Lower leg skin (tissue), 4 donors: ENCODE measurements around the gene ERBB2. TPM values are rescaled to one million over a fixed set of nuclear protein-coding genes. Genes with fewer than 3 reads are reported as not detected.

Experiments used
- DNase-seq, 2 donors: peaks; one replicate each; pipeline ENCODE4 v3.0.0-alpha.2; 2019; ENCODE audit warnings: low spot score in 2 of 2
- H3K4me3 ChIP-seq: fragments of 200-600 bp; sonication (generic); 2 replicates; pipeline ENCODE4 v1.5.1; 2017; ENCODE audit warnings: mild to moderate bottlenecking, low read depth; ENCODE audit not compliant: poor library complexity, severe bottlenecking
- CTCF ChIP-seq, 3 donors: fragments of 450-650 bp; IDR thresholded peaks; one replicate each; pipeline ENCODE4 v1.5.1; 2016; ENCODE audit warnings: antibody characterized with exemption in 3 of 3, mild to moderate bottlenecking in 3 of 3, moderate library complexity in 2 of 3
- POLR2A ChIP-seq, 2 donors: fragments of 450-650 bp; IDR thresholded peaks; one replicate each; pipeline ENCODE4 v1.6.1; 2016 to 2017; ENCODE audit warnings: antibody characterized with exemption in 2 of 2, mild to moderate bottlenecking in 1 of 2, moderate library complexity in 1 of 2
- WGBS, 2 donors: methylation state at CpG; one replicate each; pipeline ENCODE4 v1.1.5; 2018; 5-methylcytosine and 5-hydroxymethylcytosine counted together
- intact Hi-C: fragments of 100-400 bp; cut with DNase I; formaldehyde crosslinking; loops from one replicate; pipeline ENCODE4 v1.15.0; 2023; ENCODE audit warnings: low total_unique reads
- total RNA-seq, 4 donors: library from RNA; depleted of rRNA; stranded (reverse); fragments of >200 nt; gene quantifications; one replicate each; pipeline ENCODE4 v1.1.0, GENCODE V29; 2016

Gene ERBB2
- total RNA-seq, 4 donors from 2014 or later: 181 to 244 (median 191) TPM

GRCh38 chr17:39660011-39660360, 39.9 kb upstream of the ERBB2 start:
- WGBS, 2 donors: 78 to 89% methylated on average over 4 to 5 of the region's 5 CpGs
- intact Hi-C loops: no loop called here
- TF ChIP-seq CTCF (IDR thresholded peaks at IDR 0.05) (no peak), POLR2A (IDR thresholded peaks at IDR 0.05) (no peak)

DNA sequence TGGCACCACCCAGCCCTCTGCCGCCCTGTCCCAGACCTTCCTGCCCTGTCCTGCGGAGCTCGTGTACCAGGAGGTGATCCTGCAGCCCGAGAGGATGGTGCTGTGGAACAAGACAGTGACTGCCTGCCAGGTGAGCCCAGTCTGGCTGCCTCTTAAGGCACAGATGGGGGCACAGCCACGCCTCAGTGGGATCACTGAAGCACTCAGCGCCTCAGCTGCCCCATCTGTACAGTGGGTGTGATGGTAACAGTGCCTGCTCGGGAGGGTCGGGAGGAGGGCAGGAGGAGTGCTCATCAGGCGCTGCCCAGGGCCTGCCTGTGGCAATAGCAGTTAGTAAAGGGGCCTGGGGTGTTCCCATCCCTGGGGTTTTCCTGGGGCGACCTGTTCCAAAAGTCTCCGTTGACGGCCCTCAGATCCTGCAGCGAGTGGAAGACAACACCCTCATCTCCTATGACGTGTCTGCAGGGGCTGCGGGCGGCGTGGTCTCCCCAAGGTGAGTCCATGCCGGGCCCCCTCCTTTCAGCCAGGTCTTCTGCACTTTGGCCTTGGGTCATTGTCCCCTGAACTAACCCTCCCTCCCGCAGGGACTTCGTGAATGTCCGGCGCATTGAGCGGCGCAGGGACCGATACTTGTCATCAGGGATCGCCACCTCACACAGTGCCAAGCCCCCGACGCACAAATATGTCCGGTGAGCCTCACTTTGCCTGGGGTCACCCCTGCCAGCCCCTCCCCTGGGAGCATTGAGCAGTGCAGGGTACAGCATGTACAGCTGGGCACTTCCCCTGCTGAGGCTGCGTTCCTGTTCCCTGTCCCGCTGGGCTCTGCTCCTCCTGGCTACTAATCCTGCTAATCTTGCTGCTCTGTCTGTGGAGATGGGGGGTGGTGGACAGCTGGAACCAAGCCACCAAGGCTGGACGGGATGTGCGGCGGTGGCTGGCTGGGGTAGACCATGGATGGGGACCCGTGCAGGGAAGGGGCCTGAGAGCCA, 39.2 kb upstream of the ERBB2 start:
- TF ChIP-seq CTCF (IDR thresholded peaks at IDR 0.05): no peak
- TF ChIP-seq POLR2A (IDR thresholded peaks at IDR 0.05): no peak
- DNase-seq: no peak
- H3K4me3 ChIP-seq: no peak overlapping the region
- WGBS, 2 donors: 86 to 91% methylated on average over 29 to 30 of the region's 35 CpGs
- intact Hi-C loops: no loop called here

More at GRCh38 chr17:39660011-39660360, 39.9 kb upstream of the ERBB2 start:
- DNase-seq: no peak
- no peak overlapping the region for H3K4me3 ChIP-seq

- WGBS, 2 donors: 71 to 79% methylated on average over 8 of the region's 8 CpGs
- intact Hi-C loops: no loop called here
- no peak overlapping the region for H3K4me3 ChIP-seq
Observed at GRCh38 chr17:39661744-39662541, 37.9 kb upstream of the ERBB2 start.

GRCh38 chr17:39662551-39663339, 37.1 kb upstream of the ERBB2 start:
- no peak for DNase-seq
- intact Hi-C loops: no loop called here
- TF ChIP-seq CTCF (IDR thresholded peaks at IDR 0.05) (no peak), POLR2A (IDR thresholded peaks at IDR 0.05) (no peak)
- H3K4me3 ChIP-seq: no peak overlapping the region
- whole genome bisulfite sequencing, 2 donors: 71 to 74% methylated on average over 15 to 21 of the region's 22 CpGs

More at GRCh38 chr17:39661744-39662541, 37.9 kb upstream of the ERBB2 start:
- DNase-seq: no peak
- TF ChIP-seq POLR2A (IDR thresholded peaks at IDR 0.05): no peak
- no peak for TF ChIP-seq CTCF (IDR thresholded peaks at IDR 0.05)

GRCh38 chr17:39663340-39663687, 36.5 kb upstream of the ERBB2 start:
- no peak for DNase-seq
- intact Hi-C loops: no loop called here
- TF ChIP-seq POLR2A (IDR thresholded peaks at IDR 0.05): no peak
- no peak for TF ChIP-seq CTCF (IDR thresholded peaks at IDR 0.05)
- WGBS, 2 donors: 63 to 65% methylated on average over 4 of the region's 4 CpGs
- H3K4me3 ChIP-seq: no peak overlapping the region
